K562 (cell line): Measurements from ENCODE around the gene CDKN1B. TPM values are rescaled to one million over a fixed set of nuclear protein-coding genes. Genes with fewer than 3 reads are reported as not detected.

ENCODE experiments used
- ATAC-seq: fragments of 200-7000 bp; cut with Tn5 transposase; 3 replicates; pipeline ENCODE4 v1.9.1; 2020; ENCODE audit warnings: moderate library complexity
- BruUV-seq: library from RNA; stranded (reverse); fragments of 400-500 nt; replicated peaks from 2 replicates; lab custom pipeline; 2021; lab: Mats Ljungman, UMichigan
- CTCF ChIA-PET: fragments of 300-600 bp; formaldehyde crosslinking; extraction: SDS; loops from one replicate; lab custom pipeline; 2021; ENCODE audit warnings: low intra/inter-chr PET ratio; lab: Yijun Ruan, JAX
- POLR2A ChIA-PET: fragments of 300-600, 350-650 bp; sonication (Branson Sonifier 250); formaldehyde crosslinking; extraction: SDS; loops from one replicate; lab custom pipeline; 2021; ENCODE audit warnings: antibody characterized with exemption, inconsistent platforms; lab: Yijun Ruan, JAX
- DNase-seq, 4 experiments: peaks; one replicate each; pipeline versions ENCODE4 v3.0.0 to v3.0.0-alpha.2; 2011 to 2018; ENCODE audit warnings: low spot score in 3 of 4, mixed read lengths in 3 of 4; ENCODE audit errors: extremely low read depth in 1 of 4
- FAIRE-seq: peaks from 2 replicates; lab custom pipeline; 2011; peaks lifted over from hg19 to GRCh38; lab: Jason Lieb, UNC
- H2AFZ ChIP-seq: 2 replicates; pipeline ENCODE4 v1.6.0; 2011; ENCODE audit warnings: low read depth, low read length, control low read depth, inconsistent platforms
- H3K27ac ChIP-seq: fragments of 200-600 bp; 3 replicates; pipeline ENCODE4 v1.8.0; 2011; ENCODE audit warnings: low read depth, mild to moderate bottlenecking, control low read depth, inconsistent platforms, low read length, moderate library complexity, mixed read lengths; ENCODE audit errors: extremely low read depth
- H3K27me3 ChIP-seq, 2 experiments: fragments of 300-600 bp in 1 of 2; 2 replicates in 1 of 2; 3 replicates in 1 of 2; pipeline versions ENCODE4 v1.6.0 to v1.8.0; 2011; ENCODE audit warnings: inconsistent platforms in 2 of 2, low read length in 2 of 2, mild to moderate bottlenecking in 1 of 2, mixed read lengths in 1 of 2, moderate library complexity in 1 of 2; ENCODE audit not compliant: control insufficient read depth in 2 of 2, insufficient read depth in 2 of 2
- H3K36me3 ChIP-seq: fragments of 300-600 bp; 3 replicates; pipeline ENCODE4 v1.8.0; 2011; ENCODE audit warnings: mild to moderate bottlenecking, low read length, inconsistent platforms; ENCODE audit not compliant: control insufficient read depth, insufficient read depth
- H3K4me1 ChIP-seq, 2 experiments: fragments of 200-600 bp in 1 of 2; replicated peaks in 1 of 2; 2 replicates in 1 of 2; 3 replicates in 1 of 2; pipeline versions ENCODE4 v1.5.1 to v1.8.0; 2011; ENCODE audit warnings: inconsistent platforms in 2 of 2, low read length in 2 of 2, mild to moderate bottlenecking in 1 of 2, mixed read lengths in 1 of 2, moderate library complexity in 1 of 2; ENCODE audit not compliant: control insufficient read depth in 2 of 2, insufficient read depth in 2 of 2
- H3K4me2 ChIP-seq: 2 replicates; pipeline ENCODE4 v1.6.1; 2011; ENCODE audit warnings: low read length, control low read depth, inconsistent platforms, mixed read lengths; ENCODE audit not compliant: insufficient read depth
- H3K4me3 ChIP-seq: fragments of 200-600 bp; sonication (generic), shearing (Covaris generic); 2 replicates; pipeline ENCODE4 v1.5.1; 2016; ENCODE audit warnings: control low read depth, inconsistent platforms
- H3K79me2 ChIP-seq: fragments of 200-600 bp; 3 replicates; pipeline ENCODE4 v1.8.0; 2011; ENCODE audit warnings: low read length, inconsistent platforms; ENCODE audit not compliant: control insufficient read depth, insufficient read depth
- H3K9ac ChIP-seq, 2 experiments: 2 replicates each; pipeline versions ENCODE4 v1.6.0 to v1.6.1; 2011; ENCODE audit warnings: low read depth in 2 of 2, low read length in 2 of 2, control low read depth in 1 of 2, inconsistent platforms in 1 of 2, mild to moderate bottlenecking in 1 of 2, mixed read lengths in 1 of 2; ENCODE audit not compliant: insufficient read depth in 1 of 2
- H3K9me1 ChIP-seq: one replicate; pipeline ENCODE4 v1.6.0; 2011; ENCODE audit warnings: inconsistent platforms, mild to moderate bottlenecking, low read length, moderate library complexity; ENCODE audit not compliant: control insufficient read depth, insufficient read depth
- H3K9me3 ChIP-seq: replicated peaks from 2 replicates; pipeline ENCODE4 v1.5.1; 2011; ENCODE audit warnings: low read depth, low read length, inconsistent platforms; ENCODE audit not compliant: control insufficient read depth, insufficient read depth
- H4K20me1 ChIP-seq: replicated peaks from 2 replicates; pipeline ENCODE4 v1.6.1; 2011; ENCODE audit warnings: low read length, inconsistent platforms, mixed read lengths; ENCODE audit not compliant: control insufficient read depth, insufficient read depth
- CBFA2T3 ChIP-seq: fragments of 450-650 bp; IDR thresholded peaks from 2 replicates; pipeline ENCODE4 v1.6.1; 2017
- HMG20B ChIP-seq: fragments of 250-450 bp; sonication (Bioruptor Pico); IDR thresholded peaks from 2 replicates; pipeline ENCODE4 v1.5.0; 2021; ENCODE audit warnings: mild to moderate bottlenecking
- HNRNPL ChIP-seq: fragments of 200-400 bp; formaldehyde crosslinking; IDR thresholded peaks from 2 replicates; pipeline ENCODE4 v1.6.1; 2017; ENCODE audit warnings: low read depth, mild to moderate bottlenecking, low read length
- NONO ChIP-seq, 2 experiments: fragments of 200-400 bp in 1 of 2; fragments of 450-650 bp in 1 of 2; formaldehyde crosslinking in 1 of 2; IDR thresholded peaks; 2 replicates each; pipeline ENCODE4 v1.6.1; 2017; ENCODE audit warnings: low read depth in 2 of 2, mild to moderate bottlenecking in 2 of 2, moderate library complexity in 2 of 2, low read length in 1 of 2
- STAT5A ChIP-seq: IDR thresholded peaks from 2 replicates; pipeline ENCODE4 v1.6.1; 2012; ENCODE audit warnings: low read length, inconsistent platforms, borderline replicate concordance
- THRB ChIP-seq: fragments of 450-650 bp; formaldehyde crosslinking; conservative IDR thresholded peaks from 2 replicates; pipeline ENCODE4 v1.4.0; 2022; ENCODE audit warnings: mild to moderate bottlenecking, missing genetic modification characterization
- ZBTB8A ChIP-seq: fragments of 450-650 bp; IDR thresholded peaks from 2 replicates; pipeline ENCODE4 v1.6.1; 2018; ENCODE audit warnings: mild to moderate bottlenecking, moderate library complexity; ENCODE audit not compliant: partially characterized antibody
- ZFP1 ChIP-seq: fragments of 450-650 bp; formaldehyde crosslinking; IDR thresholded peaks from 2 replicates; pipeline ENCODE4 v1.4.0; 2020; ENCODE audit warnings: mild to moderate bottlenecking, mixed read lengths
- ZNF316 ChIP-seq: fragments of 450-650 bp; IDR thresholded peaks from 2 replicates; pipeline ENCODE4 v1.6.1; 2016
- WGBS: fragments of 100-300 bp; shearing (Covaris generic); methylation state at CpG from one replicate; pipeline ENCODE4 v1.1.6; 2016; ENCODE audit warnings: low coverage, mixed read lengths; ENCODE audit not compliant: insufficient coverage; ENCODE audit errors: missing lambda C conversion rate; 5-methylcytosine and 5-hydroxymethylcytosine counted together
- in situ Hi-C: fragments of 300-500 bp; cut with MboI; formaldehyde crosslinking; loops from 4 replicates; pipeline ENCODE4 v1.15.0; 2018; ENCODE audit warnings: inconsistent platforms, mixed read lengths
- intact Hi-C: fragments of 100-400 bp; cut with micrococcal nuclease; formaldehyde crosslinking; loops from 2 replicates; pipeline ENCODE4 v1.14.2; 2022
- polyA plus RNA-seq, 8 experiments: library from polyadenylated mRNA; depleted of rRNA in 4 of 8; stranded (reverse) in 5 of 8; unstranded in 3 of 8; fragments of >200 nt; fragmentation: Nextera tagmentation in 2 of 8; fragmentation: Illumina TruSeq in 1 of 8; extraction: Ambion mirVana in 2 of 8; extraction: Trizol in 1 of 8; gene quantifications; 2 replicates each; pipeline versions ENCODE4 v1.2.1 to v1.2.3, GENCODE V29; 2011 to 2014; ENCODE audit warnings: inconsistent platforms in 1 of 8, missing spikeins in 1 of 8
- total RNA-seq, 7 experiments: library from RNA; depleted of rRNA in 6 of 7; stranded (reverse); fragments of >200 nt in 6 of 7; fragmentation: Illumina TruSeq in 2 of 7; extraction: Trizol in 2 of 7; gene quantifications; 2 replicates each; pipeline versions ENCODE4 v1.2.1 to v1.2.3, GENCODE V29; 2011 to 2021; ENCODE audit warnings: low replicate concordance in 1 of 7

The CDKN1B gene
- total and polyA plus RNA-seq, 9 of the 15 experiments (the other 6 are each of a cell fraction or from before 2014, with no cell fraction given): 2.6 to 35.2 (median 15.5) TPM

DNA sequence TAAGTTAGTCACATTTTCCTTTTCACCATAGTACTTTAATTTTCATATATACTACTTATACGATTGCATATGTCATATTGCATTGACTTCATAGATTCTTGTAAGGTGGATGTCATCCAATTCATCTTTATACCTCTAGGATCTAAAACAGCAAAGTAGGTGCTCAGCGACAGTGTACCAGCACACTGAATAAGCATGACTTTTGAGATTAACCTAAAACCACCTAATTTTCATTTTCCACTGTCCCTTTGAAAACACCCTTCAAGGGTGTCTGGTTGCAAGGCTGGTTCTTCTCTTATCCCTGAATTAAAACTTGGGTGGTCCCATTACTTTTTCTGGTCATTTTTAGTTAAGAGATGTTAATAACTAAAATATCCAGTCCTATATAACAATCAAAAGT lies 25.6 kb upstream of the CDKN1B start:
- POLR2A ChIA-PET: no interaction called here

GRCh38 chr12:12693111-12693671 lies 24.0 kb upstream of the CDKN1B start:
- H3K4me3 ChIP-seq: no peak overlapping the region
- DNase-seq: no peak
- H3K9me1 ChIP-seq: no peaks in the 10 kb centered on the region
- no peaks in the 10 kb centered on the region for H3K27me3 ChIP-seq
- no peak overlapping the region for H3K4me2 ChIP-seq
- H4K20me1 ChIP-seq: no peaks in the 10 kb centered on the region
- H2AFZ ChIP-seq: no peak overlapping the region
- H3K27ac ChIP-seq: no peak overlapping the region
- TF ChIP-seq ZFP1 (no peak), HMG20B (CRISPR knock-in tag) (no peak), THRB (no peak), ZBTB8A (no peak), NONO (IDR thresholded peaks at IDR 0.05; ENCODE audit: low read depth in 2 of 2, low read length in 1 of 2) (no peak), HNRNPL (no peak), CBFA2T3 (0 out of 2 replicates have a peak, but pooled peaks have one; percentile 8), ZNF316 (peak; percentile 16; the same call in 1 of the 2 replicates)
- no peaks in the 10 kb centered on the region for H3K9me3 ChIP-seq
- POLR2A ChIA-PET: interaction anchor here (0.8 kb wide), 1 partner anchor 23 kb away, joined by 3 read pairs; no protein-coding TSS in a partner anchor
- no peak for ATAC-seq
- no peaks in the 10 kb centered on the region for H3K36me3 ChIP-seq
- WGBS: 26% methylated on average over 3 of the region's 3 CpGs
- no TSS peak for BruUV-seq
- no peaks in the 10 kb centered on the region for H3K79me2 ChIP-seq
- no peak for FAIRE-seq
- no peak overlapping the region for H3K9ac ChIP-seq
- in situ Hi-C loops (no loop called here), intact Hi-C loops (no loop called here)
- peaks cover 0 to 10% of the 10 kb centered on the region in 2 experiments; a peak in 2 of 5 replicates for H3K4me1 ChIP-seq
- CTCF ChIA-PET: no interaction called here

More for the DNA sequence above, 25.6 kb upstream of the CDKN1B start:
- Histone ChIP-seq H3K4me2 (no peak overlapping the region), H3K9ac (no peak overlapping the region), H3K4me3 (no peak overlapping the region), H3K4me1 (peaks cover 0 to 10% of the 10 kb centered on the region in 2 experiments; a peak in 2 of 5 replicates), H3K9me1 (no peaks in the 10 kb centered on the region), H3K9me3 (no peaks in the 10 kb centered on the region), H3K27ac (no peak overlapping the region), H3K79me2 (no peaks in the 10 kb centered on the region), H4K20me1 (no peaks in the 10 kb centered on the region), H2AFZ (no peak overlapping the region), H3K27me3 (no peaks in the 10 kb centered on the region), H3K36me3 (no peaks in the 10 kb centered on the region)
- DNase-seq: no peak
- no peak for TF ChIP-seq STAT5A
- FAIRE-seq: no peak
- in situ Hi-C loops (no loop called here), intact Hi-C loops (no loop called here)
- no TSS peak for BruUV-seq
- no peak for ATAC-seq
- whole genome bisulfite sequencing: 15% methylated on average over 2 of the region's 2 CpGs
- CTCF ChIA-PET: no interaction called here
